GM12874 (cell line): Measurements from ENCODE around the gene EMSY.

ENCODE experiments used
- TF ChIP-seq, protein P1 (sequence below): IDR thresholded peaks from 2 replicates; pipeline ENCODE4 v1.5.1; 2011; ENCODE audit warnings: low read depth, mild to moderate bottlenecking, control low read depth, low read length, moderate library complexity; ENCODE audit not compliant: insufficient read depth

EMSY gene

DNA sequence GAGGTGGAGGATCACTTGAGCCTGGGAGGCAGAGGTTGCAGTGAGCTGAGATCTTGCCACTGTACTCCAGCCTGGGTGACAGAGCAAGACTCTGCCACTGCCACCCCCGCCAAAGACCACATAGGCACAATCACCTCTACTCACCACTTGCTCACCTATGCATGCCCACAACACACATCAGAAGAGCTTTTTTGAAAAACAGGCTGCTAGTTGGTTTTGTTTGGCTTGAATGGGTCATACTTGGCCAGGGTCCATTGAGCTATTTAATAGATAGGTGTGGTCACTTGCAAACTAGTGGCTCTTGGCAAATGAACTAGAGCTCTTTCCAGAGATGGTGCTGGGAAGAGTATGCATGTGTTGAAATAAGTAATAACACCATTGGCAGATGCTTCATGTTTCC is 80.1 kb downstream of the EMSY start:
- TF ChIP-seq, protein P1, sequence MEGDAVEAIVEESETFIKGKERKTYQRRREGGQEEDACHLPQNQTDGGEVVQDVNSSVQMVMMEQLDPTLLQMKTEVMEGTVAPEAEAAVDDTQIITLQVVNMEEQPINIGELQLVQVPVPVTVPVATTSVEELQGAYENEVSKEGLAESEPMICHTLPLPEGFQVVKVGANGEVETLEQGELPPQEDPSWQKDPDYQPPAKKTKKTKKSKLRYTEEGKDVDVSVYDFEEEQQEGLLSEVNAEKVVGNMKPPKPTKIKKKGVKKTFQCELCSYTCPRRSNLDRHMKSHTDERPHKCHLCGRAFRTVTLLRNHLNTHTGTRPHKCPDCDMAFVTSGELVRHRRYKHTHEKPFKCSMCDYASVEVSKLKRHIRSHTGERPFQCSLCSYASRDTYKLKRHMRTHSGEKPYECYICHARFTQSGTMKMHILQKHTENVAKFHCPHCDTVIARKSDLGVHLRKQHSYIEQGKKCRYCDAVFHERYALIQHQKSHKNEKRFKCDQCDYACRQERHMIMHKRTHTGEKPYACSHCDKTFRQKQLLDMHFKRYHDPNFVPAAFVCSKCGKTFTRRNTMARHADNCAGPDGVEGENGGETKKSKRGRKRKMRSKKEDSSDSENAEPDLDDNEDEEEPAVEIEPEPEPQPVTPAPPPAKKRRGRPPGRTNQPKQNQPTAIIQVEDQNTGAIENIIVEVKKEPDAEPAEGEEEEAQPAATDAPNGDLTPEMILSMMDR, result no peak

DNA sequence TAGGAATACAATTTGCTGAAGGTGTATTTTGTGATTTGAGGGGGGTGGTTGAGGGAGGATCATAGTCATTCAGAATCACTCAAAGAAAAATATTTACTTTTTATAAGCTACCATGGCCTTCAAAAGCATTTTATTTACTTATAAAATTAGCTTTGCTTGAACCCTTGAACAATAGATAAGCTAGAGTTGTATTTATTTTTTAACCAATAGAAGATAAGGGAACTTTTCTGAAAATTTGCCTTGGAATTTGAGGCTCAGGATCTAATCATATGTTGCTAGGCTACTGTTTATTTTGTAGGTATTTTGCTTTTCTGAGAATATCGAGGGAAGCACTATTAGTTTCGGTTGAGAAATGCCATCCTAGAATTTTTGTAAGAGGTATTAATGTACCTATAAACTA is 82.1 kb downstream of the EMSY start:
- TF ChIP-seq, protein P1, result no peak

DNA sequence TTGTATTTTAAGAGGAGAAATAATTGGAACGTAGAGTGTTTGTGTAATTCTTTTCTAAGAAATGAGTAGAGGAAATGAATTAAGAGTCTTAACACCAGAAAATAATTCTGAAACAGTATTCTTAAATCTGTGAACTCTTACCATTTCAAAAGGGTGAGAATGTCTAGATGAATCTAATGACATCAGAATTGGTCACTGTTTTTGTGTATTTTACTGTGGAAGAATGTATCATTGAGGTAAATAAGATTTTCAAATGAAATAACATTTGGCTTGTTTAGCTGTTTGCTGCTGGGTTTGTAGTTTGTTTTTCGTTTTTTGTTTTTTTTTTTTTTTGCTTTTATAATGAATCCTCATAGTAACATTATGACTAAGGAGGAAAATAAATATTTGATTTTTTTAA is 97.6 kb downstream of the EMSY start:
- TF ChIP-seq, protein P1, result no peak

DNA sequence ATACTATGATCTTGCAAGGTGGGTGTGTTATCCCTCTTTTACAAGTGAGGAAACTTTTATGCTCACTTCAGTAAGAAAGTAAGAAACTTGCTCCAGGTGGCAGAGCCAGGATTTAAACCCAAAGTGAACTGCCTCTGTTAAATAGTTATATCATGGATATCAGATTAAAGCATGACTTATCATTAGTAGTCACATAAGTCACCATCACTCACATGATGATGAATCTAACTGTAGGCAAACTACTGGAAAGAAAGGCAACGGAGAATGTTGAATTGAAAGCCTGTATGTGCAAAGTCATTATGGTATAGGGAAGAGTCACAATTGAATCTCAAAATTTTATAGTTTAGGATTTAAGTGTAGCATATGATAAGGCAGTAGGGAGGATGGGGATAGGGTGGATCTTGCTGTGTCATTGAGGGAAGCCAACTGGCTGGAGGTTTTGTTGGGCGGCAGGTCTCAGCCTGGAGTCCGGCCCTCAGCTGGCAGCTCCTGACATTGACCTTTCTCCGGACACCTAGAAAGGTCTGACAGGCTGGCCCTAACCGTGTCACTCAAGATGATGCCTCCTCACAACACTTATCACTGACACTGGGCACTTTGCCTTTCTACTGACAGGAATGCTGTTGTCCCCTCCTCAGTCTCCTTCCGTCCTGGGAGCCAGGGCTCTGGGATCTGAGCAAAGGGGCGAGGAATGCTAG is 98.3 kb downstream of the EMSY start:
- TF ChIP-seq, protein P1, result no peak

DNA sequence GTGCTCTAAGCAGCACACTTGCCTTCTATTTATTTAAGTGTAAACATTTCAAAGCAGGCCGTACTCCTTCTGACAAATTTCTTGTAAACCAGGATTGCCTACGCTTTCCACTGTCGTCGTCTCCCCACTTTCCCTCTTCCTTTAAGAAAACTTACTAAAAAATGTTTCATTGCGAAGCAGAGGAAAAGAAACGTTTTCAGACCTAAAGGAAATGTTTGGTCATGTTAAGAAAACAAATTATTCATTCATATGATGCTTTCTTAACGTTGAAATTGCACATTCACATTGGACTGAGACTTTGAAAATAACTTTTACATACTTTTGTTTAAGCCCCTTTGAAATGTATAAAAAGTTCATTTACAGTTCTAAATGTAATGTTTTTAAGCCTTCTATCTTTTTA is 106.0 kb downstream of the EMSY start:
- TF ChIP-seq, protein P1, result no peak

DNA sequence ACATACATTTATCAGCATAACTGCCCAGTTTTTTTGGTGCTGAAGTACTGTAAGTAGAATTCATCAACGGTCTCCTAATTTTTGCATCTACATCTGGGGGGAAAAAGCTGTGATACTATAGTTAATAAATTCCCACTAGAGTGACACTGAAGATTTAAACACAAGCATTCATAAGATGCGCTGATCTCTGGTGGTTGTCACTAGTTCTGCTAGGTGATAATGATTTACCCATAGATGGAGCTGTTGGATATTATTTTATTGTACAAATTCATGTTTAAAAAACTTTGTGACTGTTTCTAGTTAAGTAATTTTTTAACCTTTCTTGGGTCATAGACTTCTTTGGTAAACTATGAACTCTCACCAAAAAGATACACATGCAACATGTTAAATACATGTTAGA is 106.6 kb downstream of the EMSY start:
- TF ChIP-seq, protein P1, result no peak

DNA sequence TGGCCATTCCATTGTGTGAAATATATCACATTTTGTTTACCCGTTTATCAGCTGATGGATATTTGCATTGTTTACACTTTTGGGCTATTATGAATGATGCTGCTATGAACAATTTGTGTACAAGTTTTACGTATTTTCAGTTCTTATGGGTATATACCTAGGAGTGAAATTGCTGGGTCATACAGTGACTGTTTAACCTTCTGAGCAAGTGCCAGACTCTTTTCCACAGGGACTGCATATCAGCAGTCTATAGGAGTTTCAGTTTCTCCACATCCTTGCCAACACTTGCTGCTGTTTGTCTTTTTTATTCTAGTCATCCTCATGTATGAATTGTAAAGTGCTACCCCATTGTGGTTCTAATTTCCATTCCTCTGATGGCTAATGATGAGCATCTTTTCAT is 108.2 kb downstream of the EMSY start:
- TF ChIP-seq, protein P1, result no peak
